T-helper 1 cell treated with Interleukin-12 subunit alpha and Interleukin-12 subunit beta and Interleukin-4 antibody, amounts not matched to agents 30 ng/mL and 1 ng/mL, for 36 hours (primary cell): Measurements from ENCODE around the gene JHY. TPM values are rescaled to one million over a fixed set of nuclear protein-coding genes. Genes with fewer than 3 reads are reported as not detected.

Experiments used
- intact Hi-C: fragments of 100-400 bp; cut with micrococcal nuclease; formaldehyde crosslinking; loops from one replicate; pipeline ENCODE4 v1.15.1; 2024
- total RNA-seq: library from RNA; stranded (reverse); gene quantifications from 2 replicates; pipeline ENCODE4 v1.2.3, GENCODE V29; 2022

The JHY gene
- total RNA-seq, 1 donor from 2014 or later, result 2.9 TPM

- intact Hi-C loops, result no loop called here
Observed at GRCh38 chr11:122933416-122933815, 50.9 kb downstream of the JHY start.

- intact Hi-C loops, result no loop called here
Observed at GRCh38 chr11:122937983-122938382, 55.4 kb downstream of the JHY start.

- intact Hi-C loops, result no loop called here
Observed at GRCh38 chr11:122938557-122938956, 56.0 kb downstream of the JHY start.

GRCh38 chr11:122951211-122951610 lies 68.7 kb downstream of the JHY start:
- intact Hi-C loops, result no loop called here

- intact Hi-C loops, result no loop called here
Observed at GRCh38 chr11:122954455-122954854, 71.9 kb downstream of the JHY start.

GRCh38 chr11:122963961-122964360 lies 81.4 kb downstream of the JHY start:
- intact Hi-C loops, result no loop called here

- intact Hi-C loops, result loop anchor here (1.0 kb wide), 1 partner anchor 9 kb away; no protein-coding TSS in a partner anchor
Observed at GRCh38 chr11:122976061-122976733, 93.6 kb downstream of the JHY start.

- intact Hi-C loops, result loop anchor here (1.0 kb wide), 2 partner anchors 8 to 77 kb away; no protein-coding TSS in a partner anchor
Observed at GRCh38 chr11:122976734-122977469, 94.3 kb downstream of the JHY start.

GRCh38 chr11:122977470-122978298 lies 95.1 kb downstream of the JHY start:
- intact Hi-C loops, result loop anchor here (1.0 kb wide), 1 partner anchor 77 kb away; no protein-coding TSS in a partner anchor

- intact Hi-C loops, result no loop called here
Observed at GRCh38 chr11:122978299-122978620, 95.7 kb downstream of the JHY start.

GRCh38 chr11:122979103-122979814 lies 96.7 kb downstream of the JHY start:
- intact Hi-C loops, result no loop called here

GRCh38 chr11:122979815-122980595 lies 97.4 kb downstream of the JHY start:
- intact Hi-C loops, result no loop called here

GRCh38 chr11:122981388-122982264 lies 99.1 kb downstream of the JHY start, which contains the start of gene BSX:
BSX (minus strand) TSS chr11:122981834; CDS start chr11:122981671, 163 bp downstream.
- intact Hi-C loops, result no loop called here

GRCh38 chr11:122983438-122984185 lies 101.1 kb downstream of the JHY start:
- intact Hi-C loops, result no loop called here

GRCh38 chr11:122984186-122985011 lies 101.8 kb downstream of the JHY start:
- intact Hi-C loops, result loop anchor here (1.0 kb wide), 1 partner anchor 8 kb away; no protein-coding TSS in a partner anchor

GRCh38 chr11:122995526-122995925 lies 113.0 kb downstream of the JHY start:
- intact Hi-C loops, result no loop called here

- intact Hi-C loops, result no loop called here
Observed at GRCh38 chr11:122998727-122999366, 116.3 kb downstream of the JHY start.
